WTC11 (cell line): Measurements from ENCODE around the gene HECW1. TPM values are rescaled to one million over a fixed set of nuclear protein-coding genes. Genes with fewer than 3 reads are reported as not detected.

Experiments used
- ATAC-seq: fragments of 200-7000 bp; cut with Tn5 transposase; 2 replicates; pipeline ENCODE4 v1.10.0; 2021; ENCODE audit warnings: mild to moderate bottlenecking, moderate library complexity
- CTCF ChIA-PET: fragments of 300-600 bp; sonication (Branson Sonifier 250); formaldehyde crosslinking; loops from one replicate; lab custom pipeline; 2021; ENCODE audit warnings: antibody characterized with exemption; lab: Charles Lee
- POLR2A ChIA-PET: fragments of 350-600 bp; sonication (Branson Sonifier 250); formaldehyde crosslinking; loops from one replicate; lab custom pipeline; 2021; ENCODE audit warnings: antibody characterized with exemption; lab: Charles Lee
- DNase-seq: peaks from one replicate; pipeline ENCODE4 v3.0.0; 2021; ENCODE audit warnings: low spot score
- H3K27ac Mint-ChIP-seq: 2 replicates; pipeline ENCODE4 v1.8.0; 2021; ENCODE audit warnings: mixed read lengths
- H3K27me3 Mint-ChIP-seq: 2 replicates; pipeline ENCODE4 v1.8.0; 2021; ENCODE audit warnings: low read depth, mild to moderate bottlenecking, moderate library complexity, mixed read lengths
- H3K36me3 Mint-ChIP-seq: 2 replicates; pipeline ENCODE4 v1.8.0; 2021; ENCODE audit warnings: mixed read lengths
- H3K4me1 Mint-ChIP-seq: 2 replicates; pipeline ENCODE4 v1.8.0; 2022; ENCODE audit warnings: mixed read lengths
- H3K4me3 Mint-ChIP-seq: 2 replicates; pipeline ENCODE4 v1.8.0; 2021; ENCODE audit warnings: mild to moderate bottlenecking, moderate library complexity, mixed read lengths
- H3K9me3 Mint-ChIP-seq: 2 replicates; pipeline ENCODE4 v1.8.0; 2021; ENCODE audit warnings: mixed read lengths
- ATF1 ChIP-seq: sonication (generic); formaldehyde crosslinking; IDR thresholded peaks from 2 replicates; pipeline ENCODE4 v1.8.1; 2023; ENCODE audit warnings: mild to moderate bottlenecking, moderate library complexity, missing genetic modification reagents
- CREM ChIP-seq: sonication (generic); formaldehyde crosslinking; IDR thresholded peaks from 2 replicates; pipeline ENCODE4 v1.8.1; 2022; ENCODE audit warnings: mild to moderate bottlenecking, missing genetic modification reagents, moderate library complexity
- HMGA2 ChIP-seq: fragments of 250-450 bp; sonication (Bioruptor Pico); IDR thresholded peaks from 2 replicates; pipeline ENCODE4 v1.4.0; 2021; ENCODE audit warnings: mild to moderate bottlenecking, moderate library complexity
- IRF2 ChIP-seq: sonication (generic); formaldehyde crosslinking; IDR thresholded peaks from 2 replicates; pipeline ENCODE4 v1.8.0; 2022; ENCODE audit warnings: low read depth, missing genetic modification reagents, borderline replicate concordance
- JAZF1 ChIP-seq: fragments of 250-450 bp; sonication (Bioruptor Pico); IDR thresholded peaks from 2 replicates; pipeline ENCODE4 v1.9.0; 2021; ENCODE audit warnings: moderate library complexity, mild to moderate bottlenecking, inconsistent platforms
- NR1H2 ChIP-seq: sonication (generic); formaldehyde crosslinking; IDR thresholded peaks from 2 replicates; pipeline ENCODE4 v1.9.0; 2021; ENCODE audit warnings: mild to moderate bottlenecking, moderate library complexity, missing genetic modification reagents
- OVOL2 ChIP-seq: fragments of 250-450 bp; sonication (Bioruptor Pico); IDR thresholded peaks from 2 replicates; pipeline ENCODE4 v1.9.0; 2021; ENCODE audit warnings: mild to moderate bottlenecking, borderline replicate concordance
- SOX15 ChIP-seq: fragments of 250-450 bp; sonication (Bioruptor Pico); IDR thresholded peaks from 2 replicates; pipeline ENCODE4 v1.9.0; 2021; ENCODE audit warnings: mild to moderate bottlenecking
- TCF7 ChIP-seq: sonication (generic); formaldehyde crosslinking; IDR thresholded peaks from 2 replicates; pipeline ENCODE4 v1.8.0; 2022; ENCODE audit warnings: mild to moderate bottlenecking, low read depth, missing genetic modification reagents, moderate library complexity
- TEAD4 ChIP-seq: sonication (generic); formaldehyde crosslinking; IDR thresholded peaks from 2 replicates; pipeline ENCODE4 v1.8.0; 2022; ENCODE audit warnings: mild to moderate bottlenecking, missing genetic modification reagents
- ZBTB21 ChIP-seq: sonication (generic); formaldehyde crosslinking; IDR thresholded peaks from 2 replicates; pipeline ENCODE4 v1.8.1; 2023; ENCODE audit warnings: mild to moderate bottlenecking, missing genetic modification reagents, borderline replicate concordance
- ZNF416 ChIP-seq: fragments of 250-450 bp; sonication (Bioruptor Pico); IDR thresholded peaks from 2 replicates; pipeline ENCODE4 v1.9.0; 2021; ENCODE audit warnings: mild to moderate bottlenecking, inconsistent platforms
- total RNA-seq: library from RNA; stranded (reverse); gene quantifications from 3 replicates; pipeline ENCODE4 v1.2.3, GENCODE V29; 2021
- TF ChIP-seq, protein P1 (sequence below): fragments of 250-450 bp; sonication (Bioruptor Pico); IDR thresholded peaks from 2 replicates; pipeline ENCODE4 v1.9.0; 2021; ENCODE audit warnings: mild to moderate bottlenecking
- TF ChIP-seq, protein P2 (sequence below): sonication (generic); formaldehyde crosslinking; IDR thresholded peaks from 2 replicates; pipeline ENCODE4 v1.8.0; 2023; ENCODE audit warnings: missing genetic modification reagents
- TF ChIP-seq, protein P3 (sequence below): sonication (generic); formaldehyde crosslinking; IDR thresholded peaks from 2 replicates; pipeline ENCODE4 v1.8.1; 2023; ENCODE audit warnings: mild to moderate bottlenecking, missing genetic modification reagents, moderate library complexity
- TF ChIP-seq, protein P4 (sequence below): sonication (generic); formaldehyde crosslinking; IDR thresholded peaks from 2 replicates; pipeline ENCODE4 v1.8.0; 2022; ENCODE audit warnings: mild to moderate bottlenecking, missing genetic modification reagents
- TF ChIP-seq, protein P5 (sequence below): fragments of 250-450 bp; sonication (Bioruptor Pico); IDR thresholded peaks from 2 replicates; pipeline ENCODE4 v1.9.0; 2021; ENCODE audit warnings: mild to moderate bottlenecking, borderline replicate concordance
- TF ChIP-seq, protein P6 (sequence below): sonication (generic); formaldehyde crosslinking; IDR thresholded peaks from 2 replicates; pipeline ENCODE4 v1.8.1; 2023; ENCODE audit warnings: mild to moderate bottlenecking, moderate library complexity, missing genetic modification reagents
- TF ChIP-seq, protein P7 (sequence below): fragments of 250-450 bp; sonication (Bioruptor Pico); IDR thresholded peaks from 2 replicates; pipeline ENCODE4 v2.1.2; 2022; ENCODE audit warnings: mild to moderate bottlenecking, moderate library complexity
- TF ChIP-seq, protein P8 (sequence below): sonication (generic); formaldehyde crosslinking; IDR thresholded peaks from 2 replicates; pipeline ENCODE4 v1.8.0; 2022; ENCODE audit warnings: mild to moderate bottlenecking, missing genetic modification reagents
- TF ChIP-seq, protein P9 (sequence below): sonication (generic); formaldehyde crosslinking; conservative IDR thresholded peaks from 2 replicates; pipeline ENCODE4 v1.8.1; 2022; ENCODE audit warnings: mild to moderate bottlenecking, missing genetic modification reagents

The HECW1 gene
- total RNA-seq, 1 experiment from 2014 or later, result 6.1 TPM

DNA sequence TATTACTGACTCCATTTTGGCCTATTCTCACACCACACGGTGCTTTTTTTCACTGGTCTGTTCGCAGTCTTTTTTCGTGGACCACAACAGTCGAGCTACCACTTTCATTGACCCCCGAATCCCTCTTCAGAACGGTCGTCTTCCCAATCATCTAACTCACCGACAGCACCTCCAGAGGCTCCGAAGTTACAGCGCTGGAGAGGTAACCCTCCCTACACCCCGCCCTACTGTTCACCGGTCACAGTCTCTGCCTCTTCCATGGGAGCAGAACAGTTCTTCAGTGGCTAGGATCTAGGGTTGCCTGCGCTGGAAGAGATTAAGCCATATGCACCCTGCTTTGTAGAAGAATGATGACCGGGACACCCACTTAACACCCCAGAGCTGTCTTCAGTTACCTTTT lies 367.1 kb downstream of the HECW1 start:
- no peak for TF ChIP-seq ATF1
- no peak for TF ChIP-seq ZBTB21
- no peak for TF ChIP-seq IRF2 (CRISPR knock-in tag)
- TF ChIP-seq, protein P1, sequence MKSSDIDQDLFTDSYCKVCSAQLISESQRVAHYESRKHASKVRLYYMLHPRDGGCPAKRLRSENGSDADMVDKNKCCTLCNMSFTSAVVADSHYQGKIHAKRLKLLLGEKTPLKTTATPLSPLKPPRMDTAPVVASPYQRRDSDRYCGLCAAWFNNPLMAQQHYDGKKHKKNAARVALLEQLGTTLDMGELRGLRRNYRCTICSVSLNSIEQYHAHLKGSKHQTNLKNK, result no peak
- TF ChIP-seq, protein P2, sequence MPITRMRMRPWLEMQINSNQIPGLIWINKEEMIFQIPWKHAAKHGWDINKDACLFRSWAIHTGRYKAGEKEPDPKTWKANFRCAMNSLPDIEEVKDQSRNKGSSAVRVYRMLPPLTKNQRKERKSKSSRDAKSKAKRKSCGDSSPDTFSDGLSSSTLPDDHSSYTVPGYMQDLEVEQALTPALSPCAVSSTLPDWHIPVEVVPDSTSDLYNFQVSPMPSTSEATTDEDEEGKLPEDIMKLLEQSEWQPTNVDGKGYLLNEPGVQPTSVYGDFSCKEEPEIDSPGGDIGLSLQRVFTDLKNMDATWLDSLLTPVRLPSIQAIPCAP (CRISPR knock-in tag), result no peak
- TF ChIP-seq JAZF1 (CRISPR knock-in tag), result no peak
- TF ChIP-seq, protein P3, sequence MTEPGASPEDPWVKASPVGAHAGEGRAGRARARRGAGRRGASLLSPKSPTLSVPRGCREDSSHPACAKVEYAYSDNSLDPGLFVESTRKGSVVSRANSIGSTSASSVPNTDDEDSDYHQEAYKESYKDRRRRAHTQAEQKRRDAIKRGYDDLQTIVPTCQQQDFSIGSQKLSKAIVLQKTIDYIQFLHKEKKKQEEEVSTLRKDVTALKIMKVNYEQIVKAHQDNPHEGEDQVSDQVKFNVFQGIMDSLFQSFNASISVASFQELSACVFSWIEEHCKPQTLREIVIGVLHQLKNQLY (CRISPR knock-in tag), result no peak
- TF ChIP-seq, protein P4, sequence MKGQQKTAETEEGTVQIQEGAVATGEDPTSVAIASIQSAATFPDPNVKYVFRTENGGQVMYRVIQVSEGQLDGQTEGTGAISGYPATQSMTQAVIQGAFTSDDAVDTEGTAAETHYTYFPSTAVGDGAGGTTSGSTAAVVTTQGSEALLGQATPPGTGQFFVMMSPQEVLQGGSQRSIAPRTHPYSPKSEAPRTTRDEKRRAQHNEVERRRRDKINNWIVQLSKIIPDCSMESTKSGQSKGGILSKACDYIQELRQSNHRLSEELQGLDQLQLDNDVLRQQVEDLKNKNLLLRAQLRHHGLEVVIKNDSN (CRISPR knock-in tag), result no peak
- TF ChIP-seq NR1H2 (CRISPR knock-in tag), result no peak
- no peak for TF ChIP-seq HMGA2 (CRISPR knock-in tag)
- no peak for TF ChIP-seq SOX15
- no peak for TF ChIP-seq ZNF416 (CRISPR knock-in tag)
- TF ChIP-seq, protein P5, sequence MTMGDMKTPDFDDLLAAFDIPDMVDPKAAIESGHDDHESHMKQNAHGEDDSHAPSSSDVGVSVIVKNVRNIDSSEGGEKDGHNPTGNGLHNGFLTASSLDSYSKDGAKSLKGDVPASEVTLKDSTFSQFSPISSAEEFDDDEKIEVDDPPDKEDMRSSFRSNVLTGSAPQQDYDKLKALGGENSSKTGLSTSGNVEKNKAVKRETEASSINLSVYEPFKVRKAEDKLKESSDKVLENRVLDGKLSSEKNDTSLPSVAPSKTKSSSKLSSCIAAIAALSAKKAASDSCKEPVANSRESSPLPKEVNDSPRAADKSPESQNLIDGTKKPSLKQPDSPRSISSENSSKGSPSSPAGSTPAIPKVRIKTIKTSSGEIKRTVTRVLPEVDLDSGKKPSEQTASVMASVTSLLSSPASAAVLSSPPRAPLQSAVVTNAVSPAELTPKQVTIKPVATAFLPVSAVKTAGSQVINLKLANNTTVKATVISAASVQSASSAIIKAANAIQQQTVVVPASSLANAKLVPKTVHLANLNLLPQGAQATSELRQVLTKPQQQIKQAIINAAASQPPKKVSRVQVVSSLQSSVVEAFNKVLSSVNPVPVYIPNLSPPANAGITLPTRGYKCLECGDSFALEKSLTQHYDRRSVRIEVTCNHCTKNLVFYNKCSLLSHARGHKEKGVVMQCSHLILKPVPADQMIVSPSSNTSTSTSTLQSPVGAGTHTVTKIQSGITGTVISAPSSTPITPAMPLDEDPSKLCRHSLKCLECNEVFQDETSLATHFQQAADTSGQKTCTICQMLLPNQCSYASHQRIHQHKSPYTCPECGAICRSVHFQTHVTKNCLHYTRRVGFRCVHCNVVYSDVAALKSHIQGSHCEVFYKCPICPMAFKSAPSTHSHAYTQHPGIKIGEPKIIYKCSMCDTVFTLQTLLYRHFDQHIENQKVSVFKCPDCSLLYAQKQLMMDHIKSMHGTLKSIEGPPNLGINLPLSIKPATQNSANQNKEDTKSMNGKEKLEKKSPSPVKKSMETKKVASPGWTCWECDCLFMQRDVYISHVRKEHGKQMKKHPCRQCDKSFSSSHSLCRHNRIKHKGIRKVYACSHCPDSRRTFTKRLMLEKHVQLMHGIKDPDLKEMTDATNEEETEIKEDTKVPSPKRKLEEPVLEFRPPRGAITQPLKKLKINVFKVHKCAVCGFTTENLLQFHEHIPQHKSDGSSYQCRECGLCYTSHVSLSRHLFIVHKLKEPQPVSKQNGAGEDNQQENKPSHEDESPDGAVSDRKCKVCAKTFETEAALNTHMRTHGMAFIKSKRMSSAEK (CRISPR knock-in tag), result no peak
- no peak for TF ChIP-seq TEAD4 (CRISPR knock-in tag)
- TF ChIP-seq, all 79 proteins: peak for 0
- ATAC-seq, result no peak
- Mint-ChIP-seq H3K9me3 (peaks cover 17% of the 10 kb centered on the region), H3K27ac (no peak overlapping the region), H3K4me1 (peaks cover 6% of the 10 kb centered on the region), H3K36me3 (peaks cover 13% of the 10 kb centered on the region), H3K4me3 (no peak overlapping the region), H3K27me3 (no peaks in the 10 kb centered on the region)
- ChIA-PET CTCF (interaction anchor here (1.5 kb wide), 1 partner anchor 175 kb away, joined by 3 read pairs; no protein-coding TSS in a partner anchor), POLR2A (no interaction called here)
- DNase-seq, result no peak

DNA sequence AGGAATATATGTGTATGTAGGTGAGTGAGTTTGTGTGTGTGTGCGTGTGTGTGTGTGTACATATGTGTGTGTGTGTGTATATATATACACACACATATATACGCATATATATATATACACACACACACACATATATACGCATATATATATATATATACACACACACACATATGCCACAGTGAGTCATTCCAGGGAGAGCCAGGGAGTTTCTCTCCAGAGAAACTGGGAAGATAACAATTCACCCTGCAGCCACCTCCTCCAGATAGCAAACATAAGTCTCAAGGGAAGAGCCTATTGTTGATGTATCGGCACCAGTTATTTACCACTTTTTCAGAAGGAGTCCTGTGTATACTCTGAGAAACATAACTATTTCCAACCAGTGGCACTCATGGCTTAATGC lies 368.1 kb downstream of the HECW1 start:
- Mint-ChIP-seq H3K27me3 (no peaks in the 10 kb centered on the region), H3K4me1 (peaks cover 6% of the 10 kb centered on the region), H3K4me3 (no peak overlapping the region), H3K27ac (no peak overlapping the region), H3K36me3 (peaks cover 13% of the 10 kb centered on the region), H3K9me3 (peaks cover 17% of the 10 kb centered on the region)
- ChIA-PET CTCF (no interaction called here), POLR2A (no interaction called here)
- no peak for DNase-seq
- no peak for ATAC-seq
- TF ChIP-seq, protein P6, sequence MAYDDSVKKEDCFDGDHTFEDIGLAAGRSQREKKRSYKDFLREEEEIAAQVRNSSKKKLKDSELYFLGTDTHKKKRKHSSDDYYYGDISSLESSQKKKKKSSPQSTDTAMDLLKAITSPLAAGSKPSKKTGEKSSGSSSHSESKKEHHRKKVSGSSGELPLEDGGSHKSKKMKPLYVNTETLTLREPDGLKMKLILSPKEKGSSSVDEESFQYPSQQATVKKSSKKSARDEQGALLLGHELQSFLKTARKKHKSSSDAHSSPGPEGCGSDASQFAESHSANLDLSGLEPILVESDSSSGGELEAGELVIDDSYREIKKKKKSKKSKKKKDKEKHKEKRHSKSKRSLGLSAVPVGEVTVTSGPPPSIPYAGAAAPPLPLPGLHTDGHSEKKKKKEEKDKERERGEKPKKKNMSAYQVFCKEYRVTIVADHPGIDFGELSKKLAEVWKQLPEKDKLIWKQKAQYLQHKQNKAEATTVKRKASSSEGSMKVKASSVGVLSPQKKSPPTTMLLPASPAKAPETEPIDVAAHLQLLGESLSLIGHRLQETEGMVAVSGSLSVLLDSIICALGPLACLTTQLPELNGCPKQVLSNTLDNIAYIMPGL (CRISPR knock-in tag), result no peak
- TF ChIP-seq, protein P3 (CRISPR knock-in tag), result no peak
- no peak for TF ChIP-seq TCF7
- TF ChIP-seq NR1H2 (CRISPR knock-in tag), result no peak
- TF ChIP-seq, protein P7, sequence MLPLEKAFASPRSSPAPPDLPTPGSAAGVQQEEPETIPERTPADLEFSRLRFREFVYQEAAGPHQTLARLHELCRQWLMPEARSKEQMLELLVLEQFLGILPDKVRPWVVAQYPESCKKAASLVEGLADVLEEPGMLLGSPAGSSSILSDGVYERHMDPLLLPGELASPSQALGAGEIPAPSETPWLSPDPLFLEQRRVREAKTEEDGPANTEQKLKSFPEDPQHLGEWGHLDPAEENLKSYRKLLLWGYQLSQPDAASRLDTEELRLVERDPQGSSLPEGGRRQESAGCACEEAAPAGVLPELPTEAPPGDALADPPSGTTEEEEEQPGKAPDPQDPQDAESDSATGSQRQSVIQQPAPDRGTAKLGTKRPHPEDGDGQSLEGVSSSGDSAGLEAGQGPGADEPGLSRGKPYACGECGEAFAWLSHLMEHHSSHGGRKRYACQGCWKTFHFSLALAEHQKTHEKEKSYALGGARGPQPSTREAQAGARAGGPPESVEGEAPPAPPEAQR (CRISPR knock-in tag), result no peak
- no peak for TF ChIP-seq OVOL2 (CRISPR knock-in tag)
- TF ChIP-seq CREM (CRISPR knock-in tag), result no peak
- TF ChIP-seq, protein P8, sequence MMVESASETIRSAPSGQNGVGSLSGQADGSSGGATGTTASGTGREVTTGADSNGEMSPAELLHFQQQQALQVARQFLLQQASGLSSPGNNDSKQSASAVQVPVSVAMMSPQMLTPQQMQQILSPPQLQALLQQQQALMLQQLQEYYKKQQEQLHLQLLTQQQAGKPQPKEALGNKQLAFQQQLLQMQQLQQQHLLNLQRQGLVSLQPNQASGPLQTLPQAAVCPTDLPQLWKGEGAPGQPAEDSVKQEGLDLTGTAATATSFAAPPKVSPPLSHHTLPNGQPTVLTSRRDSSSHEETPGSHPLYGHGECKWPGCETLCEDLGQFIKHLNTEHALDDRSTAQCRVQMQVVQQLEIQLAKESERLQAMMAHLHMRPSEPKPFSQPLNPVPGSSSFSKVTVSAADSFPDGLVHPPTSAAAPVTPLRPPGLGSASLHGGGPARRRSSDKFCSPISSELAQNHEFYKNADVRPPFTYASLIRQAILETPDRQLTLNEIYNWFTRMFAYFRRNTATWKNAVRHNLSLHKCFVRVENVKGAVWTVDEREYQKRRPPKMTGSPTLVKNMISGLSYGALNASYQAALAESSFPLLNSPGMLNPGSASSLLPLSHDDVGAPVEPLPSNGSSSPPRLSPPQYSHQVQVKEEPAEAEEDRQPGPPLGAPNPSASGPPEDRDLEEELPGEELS, result no peak
- TF ChIP-seq, protein P9, sequence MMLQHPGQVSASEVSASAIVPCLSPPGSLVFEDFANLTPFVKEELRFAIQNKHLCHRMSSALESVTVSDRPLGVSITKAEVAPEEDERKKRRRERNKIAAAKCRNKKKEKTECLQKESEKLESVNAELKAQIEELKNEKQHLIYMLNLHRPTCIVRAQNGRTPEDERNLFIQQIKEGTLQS (CRISPR knock-in tag), result no peak
